HEK293 (cell line): ENCODE results near the gene BPI.
"Not testable (repeated sequence)": the region's sequence is repeated elsewhere in the genome, so short reads cannot be mapped to it uniquely, and the experiment has no call there.

Source experiments
- ZFP3 ChIP-seq: fragments of 450-650 bp; formaldehyde crosslinking; IDR thresholded peaks from 2 replicates; pipeline ENCODE4 v1.5.1; 2016; ENCODE audit warnings: low read depth, missing biosample characterization, missing genetic modification characterization
- TF ChIP-seq, protein P1 (sequence below): fragments of 450-650 bp; formaldehyde crosslinking; optimal IDR thresholded peaks from 2 replicates; pipeline ENCODE3; 2016; ENCODE audit warnings: missing biosample characterization, mild to moderate bottlenecking, missing genetic modification characterization

DNA sequence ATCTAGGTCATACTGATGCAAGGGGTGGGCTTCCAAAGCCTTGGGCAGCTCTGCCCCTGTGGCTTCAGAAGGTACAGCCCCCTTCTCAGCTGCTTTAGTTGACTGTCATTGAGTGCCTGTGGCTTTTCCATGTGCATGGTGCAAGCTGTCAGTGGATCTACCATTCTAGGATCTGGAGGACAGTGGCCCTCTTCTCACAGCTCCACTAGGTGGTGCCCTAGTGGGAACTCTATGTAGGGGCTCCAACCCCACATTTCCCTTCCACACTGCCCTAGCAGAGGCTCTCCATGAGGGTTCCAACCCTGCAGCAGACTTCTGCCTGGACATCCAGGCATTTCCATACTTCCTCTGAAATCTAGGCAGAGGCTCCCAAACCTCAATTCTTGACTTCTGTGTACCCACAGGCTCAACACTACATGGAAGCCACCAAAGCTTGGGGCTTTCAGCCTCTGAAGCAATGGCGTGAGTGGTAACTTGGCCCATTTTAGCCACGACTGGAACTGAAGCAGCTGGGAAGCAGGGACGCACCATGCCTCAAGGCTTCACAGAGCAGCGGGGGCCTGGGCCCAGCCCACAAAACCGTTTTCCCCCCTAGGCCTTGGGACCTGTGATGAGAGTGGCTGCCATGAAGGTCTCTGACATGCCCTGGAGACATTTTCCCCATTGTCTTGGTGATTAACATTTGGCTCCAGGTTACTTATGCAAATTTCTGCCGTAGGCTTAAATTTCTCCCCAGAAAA is 22.6 kb upstream of the BPI start:
- TF ChIP-seq ZFP3 (tag by site-specific recombination) = not testable (repeated sequence)
- TF ChIP-seq, protein P1, sequence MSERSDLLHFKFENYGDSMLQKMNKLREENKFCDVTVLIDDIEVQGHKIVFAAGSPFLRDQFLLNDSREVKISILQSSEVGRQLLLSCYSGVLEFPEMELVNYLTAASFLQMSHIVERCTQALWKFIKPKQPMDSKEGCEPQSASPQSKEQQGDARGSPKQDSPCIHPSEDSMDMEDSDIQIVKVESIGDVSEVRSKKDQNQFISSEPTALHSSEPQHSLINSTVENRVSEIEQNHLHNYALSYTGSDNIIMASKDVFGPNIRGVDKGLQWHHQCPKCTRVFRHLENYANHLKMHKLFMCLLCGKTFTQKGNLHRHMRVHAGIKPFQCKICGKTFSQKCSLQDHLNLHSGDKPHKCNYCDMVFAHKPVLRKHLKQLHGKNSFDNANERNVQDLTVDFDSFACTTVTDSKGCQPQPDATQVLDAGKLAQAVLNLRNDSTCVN (tag by site-specific recombination) = not testable (repeated sequence)
